DMS53 treated with DMSO at 0.1 percent for 48 hours (cell line): ENCODE results near the gene SMCP.

ENCODE experiments used
- DNase-seq: peaks from one replicate; lab custom pipeline; 2025; ENCODE audit not compliant: unreplicated experiment; lab: John Stamatoyannopoulos, UW

Gene SMCP, protein sequence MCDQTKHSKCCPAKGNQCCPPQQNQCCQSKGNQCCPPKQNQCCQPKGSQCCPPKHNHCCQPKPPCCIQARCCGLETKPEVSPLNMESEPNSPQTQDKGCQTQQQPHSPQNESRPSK

DNA sequence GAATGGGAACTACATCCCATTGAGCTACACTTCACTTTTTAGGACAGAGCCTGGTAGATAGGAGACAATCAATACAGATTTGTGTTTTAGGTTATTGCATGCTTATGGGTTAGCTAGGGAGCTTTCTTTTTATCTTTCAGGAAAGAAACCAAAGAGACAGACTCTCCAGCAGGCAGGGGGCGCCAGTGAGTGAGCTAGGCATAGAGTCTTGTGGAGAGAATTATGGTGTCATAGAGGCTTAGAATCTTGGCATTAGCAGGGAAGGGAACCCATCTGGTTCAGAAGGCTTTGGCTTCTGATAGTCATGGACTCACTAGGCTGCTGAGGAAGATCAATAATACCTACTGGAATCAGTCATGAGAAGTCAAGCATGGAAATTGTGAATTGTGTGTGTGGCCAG lies at the start of gene SMCP:
SMCP (plus strand) TSS at position 281 of the 400 bp plus-strand sequence. CDS start 6,101 bp downstream, outside the sequence.
- no peak for DNase-seq

GRCh38 chr1:152836870-152837269 lies 41.3 kb upstream of the SMCP start:
- DNase-seq: no peak

DNA sequence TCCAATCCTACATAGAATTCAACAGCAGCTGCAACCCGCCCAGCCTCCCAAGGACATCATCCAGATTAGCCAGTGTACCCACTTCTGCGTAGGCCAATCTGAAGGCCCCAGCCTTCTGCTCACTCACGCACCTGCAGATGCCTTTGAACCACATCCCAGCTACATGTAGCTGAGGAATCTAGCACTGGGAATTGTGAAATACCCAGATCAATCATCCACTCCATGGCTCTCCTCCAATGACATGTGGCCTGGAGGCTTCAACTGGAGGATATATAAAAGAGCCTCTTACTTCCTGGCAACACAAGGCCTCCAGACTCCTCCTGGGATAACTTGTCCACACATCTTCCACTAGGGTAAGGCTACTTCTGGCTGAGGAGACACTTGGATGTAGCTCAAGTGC lies 35.6 kb upstream of the SMCP start, which contains the start of gene LCE6A:
LCE6A (plus strand) TSS at position 301 of the 400 bp plus-strand sequence. CDS start 665 bp downstream, outside the sequence.
- no peak for DNase-seq

DNA sequence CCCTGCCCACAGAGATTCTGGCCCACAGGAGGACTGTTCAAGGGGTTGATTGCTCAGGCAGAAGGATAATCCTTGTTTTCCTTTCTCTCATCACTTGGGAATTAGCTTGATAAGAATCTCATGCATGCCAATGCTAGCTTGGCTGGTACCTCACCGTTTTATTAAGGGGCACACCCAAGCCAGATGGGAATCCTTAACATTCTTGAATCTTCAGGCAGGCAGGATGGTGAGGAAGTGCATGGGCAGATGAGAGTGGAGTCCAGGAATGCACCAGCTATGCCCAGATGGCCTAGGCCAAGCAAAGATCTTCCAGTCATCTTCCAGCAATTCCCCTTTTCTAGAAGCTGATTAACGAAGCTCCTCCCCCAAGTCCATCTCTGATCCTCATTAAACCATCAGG lies 22.5 kb upstream of the SMCP start:
- no peak for DNase-seq

DNA sequence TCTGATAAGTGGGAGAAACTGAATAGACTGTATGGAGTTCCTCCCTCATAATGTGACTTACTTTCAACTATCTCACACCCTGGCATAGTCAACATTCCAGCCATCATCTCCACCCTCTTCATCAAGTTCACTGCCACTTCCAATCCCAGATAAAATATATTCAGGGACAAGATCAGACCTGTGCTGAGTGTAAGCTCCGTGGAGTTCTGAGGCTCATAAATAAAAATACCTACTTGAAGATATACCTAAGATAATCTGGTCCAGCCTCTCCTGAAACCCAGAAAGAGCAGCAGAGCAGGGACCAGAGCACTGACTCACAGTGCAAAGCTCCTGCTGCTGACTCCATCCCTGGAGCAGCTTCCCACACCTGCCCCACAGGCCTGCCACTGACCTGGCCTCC lies 20.1 kb upstream of the SMCP start:
- DNase-seq: no peak

- DNase-seq: no peak
Observed at GRCh38 chr1:152859696-152860095, 18.4 kb upstream of the SMCP start, which contains the start of gene LCE7A. TSS of gene LCE7A (plus strand) at chr1:152859996. CDS start at chr1:152860698, 702 bp downstream.

DNA sequence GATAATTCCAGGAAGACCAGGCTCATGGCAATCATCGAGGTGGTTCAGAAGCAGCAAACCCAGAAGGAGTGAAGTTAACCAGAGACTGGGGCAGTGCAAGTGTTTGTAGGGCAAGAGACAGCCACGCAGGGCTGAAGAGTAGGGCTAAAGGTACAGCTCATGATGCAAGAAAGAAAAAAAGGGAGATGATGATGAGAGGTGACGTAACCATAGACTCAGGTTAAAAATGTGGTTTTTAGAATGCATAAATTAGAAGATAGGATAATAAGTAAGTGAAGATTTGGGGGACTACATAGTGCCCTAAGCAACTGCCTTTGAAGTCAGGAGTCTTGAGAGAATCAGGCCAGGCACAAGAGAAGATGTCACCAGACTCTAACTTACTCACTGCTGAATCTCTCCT lies 18.0 kb upstream of the SMCP start:
- DNase-seq: no peak

GRCh38 chr1:152861374-152861773 lies 16.7 kb upstream of the SMCP start:
- DNase-seq: no peak

DNA sequence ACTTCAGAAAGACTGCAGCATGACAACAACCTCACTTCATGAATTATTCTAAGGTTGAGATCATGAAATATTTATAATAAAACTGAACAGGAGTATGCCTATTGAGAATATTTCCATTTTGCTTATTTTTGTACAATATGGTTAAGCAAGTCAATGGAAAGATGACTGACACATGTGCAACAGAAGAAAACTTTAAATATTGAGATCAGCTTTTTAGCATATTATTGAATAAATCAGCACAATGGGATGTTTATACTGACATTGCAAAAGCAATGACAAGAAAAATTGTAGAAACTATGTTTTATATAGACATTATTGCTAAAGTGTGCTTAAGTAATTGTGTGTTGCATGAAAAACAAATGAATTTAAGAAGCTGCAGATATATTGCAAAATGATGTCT lies 13.7 kb upstream of the SMCP start:
- DNase-seq: no peak

- DNase-seq: no peak
Observed at GRCh38 chr1:152866321-152866720, 11.8 kb upstream of the SMCP start.

- DNase-seq: peak; percentile 41
Observed at GRCh38 chr1:152869808-152870419, 8.2 kb upstream of the SMCP start.

DNA sequence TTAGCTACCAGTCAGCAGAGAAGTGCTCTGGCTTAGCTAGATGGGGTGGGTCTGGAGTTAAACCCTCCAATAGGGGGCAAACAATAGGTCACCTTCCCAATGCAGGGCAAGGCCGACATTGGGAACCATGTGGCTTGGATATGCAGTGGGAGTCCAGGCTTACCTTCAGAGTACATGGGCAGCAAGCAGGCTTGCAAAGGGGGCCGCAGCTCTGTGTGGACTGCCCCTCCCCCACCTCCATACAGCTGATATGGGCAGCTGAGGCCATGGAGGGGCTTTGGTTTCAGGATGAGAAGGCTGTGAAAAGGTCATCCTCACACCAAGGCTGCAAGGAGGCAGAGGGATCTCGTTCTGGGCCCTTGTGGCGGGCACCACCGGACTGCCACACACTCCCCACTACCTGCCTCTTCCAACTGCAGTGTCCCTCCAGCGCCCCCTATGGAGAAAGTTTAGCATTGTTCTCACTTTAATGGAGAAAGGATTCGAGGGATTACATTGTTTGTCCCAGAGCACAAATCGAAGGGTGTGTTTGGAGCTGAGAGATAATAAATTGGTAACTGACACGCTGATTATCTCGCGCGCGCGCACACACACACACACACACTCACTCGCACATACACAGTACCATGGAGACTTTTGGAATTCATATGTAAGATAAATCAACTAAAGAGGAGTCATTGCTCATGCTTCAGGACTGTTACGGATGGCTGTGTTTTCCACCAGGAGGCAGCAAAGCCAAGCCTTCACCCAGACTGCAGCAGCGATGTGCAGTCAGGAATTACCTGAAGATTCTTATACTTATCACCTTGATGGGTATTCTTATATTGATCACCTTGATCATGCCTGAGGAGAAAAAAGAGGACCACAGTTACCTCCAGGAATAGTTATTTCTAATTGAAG lies 7.0 kb upstream of the SMCP start:
- DNase-seq: no peak

GRCh38 chr1:152871731-152872126 lies 6.4 kb upstream of the SMCP start:
- DNase-seq: no peak

- no peak for DNase-seq
Observed at GRCh38 chr1:152873495-152873894, 4.6 kb upstream of the SMCP start.

- no peak for DNase-seq
Observed at GRCh38 chr1:152876827-152877226, 1.3 kb upstream of the SMCP start.

GRCh38 chr1:152879559-152880198 lies 1.6 kb downstream of the SMCP start:
- no peak for DNase-seq

GRCh38 chr1:152880316-152880715 lies 2.2 kb downstream of the SMCP start:
- no peak for DNase-seq

GRCh38 chr1:152880907-152881306 lies 2.8 kb downstream of the SMCP start:
- DNase-seq: no peak

- no peak for DNase-seq
Observed at GRCh38 chr1:152884085-152884484, 6.0 kb downstream of the SMCP start.

DNA sequence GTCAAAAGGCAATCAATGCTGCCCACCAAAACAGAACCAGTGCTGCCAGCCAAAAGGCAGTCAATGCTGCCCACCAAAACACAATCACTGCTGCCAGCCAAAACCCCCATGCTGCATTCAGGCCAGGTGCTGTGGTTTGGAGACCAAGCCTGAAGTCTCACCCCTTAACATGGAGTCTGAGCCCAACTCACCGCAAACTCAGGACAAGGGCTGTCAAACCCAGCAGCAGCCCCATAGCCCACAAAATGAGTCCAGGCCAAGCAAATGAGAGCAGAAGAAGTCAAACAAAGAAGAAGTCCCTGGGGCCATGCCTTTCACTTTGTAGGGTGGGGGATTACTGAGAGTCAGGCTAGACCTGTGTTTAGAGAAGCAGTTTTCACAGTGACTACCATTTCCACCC lies 6.4 kb downstream of the SMCP start:
- no peak for DNase-seq

DNA sequence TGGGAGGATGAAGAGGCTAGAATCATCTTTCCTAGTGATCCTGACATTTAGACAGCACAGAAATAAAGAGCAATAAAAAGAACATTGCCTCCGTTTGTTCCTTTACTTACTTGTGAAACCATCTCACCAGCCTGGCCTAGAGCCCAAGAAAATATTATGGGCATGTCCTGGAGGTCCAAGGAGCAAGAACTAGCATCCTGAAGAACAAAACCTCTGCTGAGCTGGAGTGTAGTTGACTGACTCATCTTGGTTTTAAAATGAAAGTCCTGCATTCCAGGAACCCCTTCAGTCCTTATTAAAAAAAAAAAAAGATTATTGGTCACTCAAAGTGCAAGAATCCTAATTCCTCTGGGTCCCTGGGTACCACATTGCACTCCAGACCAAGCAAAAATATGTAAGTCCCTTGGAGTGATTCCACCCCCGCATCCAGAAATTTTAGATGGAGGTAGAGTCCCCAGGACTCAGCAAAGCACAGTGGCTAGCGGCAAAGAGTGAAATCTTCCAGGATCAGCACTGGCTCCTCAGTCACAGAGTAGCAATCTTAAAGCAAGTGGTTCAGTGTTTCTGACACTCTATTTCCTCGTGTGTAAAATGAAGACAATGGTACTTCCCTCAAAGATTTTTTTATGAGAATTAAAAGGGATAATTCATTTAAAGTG lies 7.0 kb downstream of the SMCP start:
- no peak for DNase-seq
